ENCODE data around the gene ASPN.

ASPN gene

GRCh38 chr9:92504881-92505280, 22.6 kb upstream of the ASPN start:
- DNase-seq (ENCODE audit: low read depth in 3 of 3), result no peak

GRCh38 chr9:92503156-92503555, 20.9 kb upstream of the ASPN start:
- no peak for DNase-seq (ENCODE audit: low read depth in 3 of 3)

- DNase-seq (ENCODE audit: low read depth in 3 of 3), result no peak
Observed at GRCh38 chr9:92501671-92502393, 19.5 kb upstream of the ASPN start.

GRCh38 chr9:92500725-92501124, 18.4 kb upstream of the ASPN start:
- no peak for DNase-seq (ENCODE audit: low read depth in 3 of 3)

- DNase-seq (ENCODE audit: low read depth in 3 of 3), result no peak
Observed at GRCh38 chr9:92499701-92500100, 17.4 kb upstream of the ASPN start.

- no peak for DNase-seq (ENCODE audit: low read depth in 3 of 3)
Observed at GRCh38 chr9:92496396-92497176, 14.3 kb upstream of the ASPN start.

GRCh38 chr9:92494856-92495255, 12.6 kb upstream of the ASPN start:
- DNase-seq (ENCODE audit: low read depth in 3 of 3), result no peak

GRCh38 chr9:92493749-92494387, 11.6 kb upstream of the ASPN start:
- DNase-seq (ENCODE audit: low read depth in 3 of 3), result no peak

- DNase-seq (ENCODE audit: low read depth in 3 of 3), result no peak
Observed at GRCh38 chr9:92492781-92493401, 10.6 kb upstream of the ASPN start.

GRCh38 chr9:92488681-92489550, 6.6 kb upstream of the ASPN start:
- DNase-seq (ENCODE audit: low read depth in 3 of 3), result no peak

GRCh38 chr9:92486371-92486770, 4.1 kb upstream of the ASPN start:
- DNase-seq (ENCODE audit: low read depth in 3 of 3), result no peak

GRCh38 chr9:92484563-92484962, 2.3 kb upstream of the ASPN start:
- no peak for DNase-seq (ENCODE audit: low read depth in 3 of 3)

GRCh38 chr9:92483627-92484545, 1.6 kb upstream of the ASPN start:
- no peak for DNase-seq (ENCODE audit: low read depth in 3 of 3)

GRCh38 chr9:92482805-92483204, 499 bp upstream of the ASPN start:
- DNase-seq (ENCODE audit: low read depth in 3 of 3), result no peak

GRCh38 chr9:92480986-92481633, 1.2 kb downstream of the ASPN start:
- DNase-seq (ENCODE audit: low read depth in 3 of 3), result no peak

GRCh38 chr9:92480291-92480771, 2.0 kb downstream of the ASPN start:
- DNase-seq (ENCODE audit: low read depth in 3 of 3), result no peak

GRCh38 chr9:92479346-92479745, 3.0 kb downstream of the ASPN start:
- DNase-seq (ENCODE audit: low read depth in 3 of 3), result no peak

- no peak for DNase-seq (ENCODE audit: low read depth in 3 of 3)
Observed at GRCh38 chr9:92478783-92479182, 3.5 kb downstream of the ASPN start.

GRCh38 chr9:92476962-92477361, 5.3 kb downstream of the ASPN start:
- DNase-seq (ENCODE audit: low read depth in 3 of 3), result no peak

GRCh38 chr9:92474587-92474986, 7.7 kb downstream of the ASPN start:
- no peak for DNase-seq (ENCODE audit: low read depth in 3 of 3)

Data from stimulated activated CD4-positive, alpha-beta T cell treated with anti-CD3 and anti-CD28 coated beads, TNF-alpha, amount 100 ng/mL, for 4 hours (primary cell).